ENCODE measurements around the gene ATXN1.

GRCh38 chr6:16314296-16314695 is 447.0 kb downstream of the ATXN1 start:
- TF ChIP-seq CTCF (IDR thresholded peaks at IDR 0.05) (no peak), POLR2A (IDR thresholded peaks at IDR 0.05) (no peak)

Data from testis (tissue), 2 donors.